ENCODE data around the gene DDX4.

- TF ChIP-seq CTCF (conservative IDR thresholded peaks at IDR 0.05) (no peak), ZFX (IDR thresholded peaks at IDR 0.05) (no peak)
Measured at GRCh38 chr5:55853041-55853670, 115.3 kb downstream of the DDX4 start.

Data from C4-2B (cell line).